ENCODE data around the gene BARX2.
"Not testable (repeated sequence)": the region's sequence is repeated elsewhere in the genome, so short reads cannot be mapped to it uniquely, and the experiment has no call there.

The BARX2 gene, protein sequence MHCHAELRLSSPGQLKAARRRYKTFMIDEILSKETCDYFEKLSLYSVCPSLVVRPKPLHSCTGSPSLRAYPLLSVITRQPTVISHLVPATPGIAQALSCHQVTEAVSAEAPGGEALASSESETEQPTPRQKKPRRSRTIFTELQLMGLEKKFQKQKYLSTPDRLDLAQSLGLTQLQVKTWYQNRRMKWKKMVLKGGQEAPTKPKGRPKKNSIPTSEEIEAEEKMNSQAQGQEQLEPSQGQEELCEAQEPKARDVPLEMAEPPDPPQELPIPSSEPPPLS

GRCh38 chr11:129375751-129376657 lies at the start of gene BARX2:
BARX2 (plus strand) TSS chr11:129375848; CDS start chr11:129376036, 188 bp downstream.
- peaks cover 78% of the 10 kb centered on the region for H3K27me3 Mint-ChIP-seq
- no peak within 1 kb of the TSS for H3K27ac Mint-ChIP-seq (ENCODE audit: low read depth)
- H3K36me3 Mint-ChIP-seq (ENCODE audit: insufficient read depth): no peaks in the 10 kb centered on the region
- DNase-seq (ENCODE audit: low spot score in 2 of 2): no peak
- peaks cover 13% of the 10 kb centered on the region for H3K4me1 Mint-ChIP-seq
- ATAC-seq (replicated peaks; ENCODE audit: extremely low read depth, poor library complexity, severe bottlenecking): no peak
- no peaks in the 10 kb centered on the region for H3K9me3 Mint-ChIP-seq
- peak within 1 kb of the TSS; percentile 23 for H3K4me3 Mint-ChIP-seq

GRCh38 chr11:129326921-129327320 lies 48.7 kb upstream of the BARX2 start:
- Mint-ChIP-seq H3K4me3 (no peak overlapping the region), H3K4me1 (no peaks in the 10 kb centered on the region), H3K36me3 (ENCODE audit: insufficient read depth) (no peaks in the 10 kb centered on the region), H3K27me3 (peaks cover 19% of the 10 kb centered on the region), H3K9me3 (no peaks in the 10 kb centered on the region), H3K27ac (ENCODE audit: low read depth) (no peak overlapping the region)
- DNase-seq (ENCODE audit: low spot score in 2 of 2): no peak
- ATAC-seq (replicated peaks; ENCODE audit: extremely low read depth, poor library complexity, severe bottlenecking): no peak

- DNase-seq (ENCODE audit: low spot score in 2 of 2); H3K4me3 Mint-ChIP-seq; H3K9me3 Mint-ChIP-seq; H3K27ac Mint-ChIP-seq (ENCODE audit: low read depth); H3K4me1 Mint-ChIP-seq; ATAC-seq (replicated peaks; ENCODE audit: extremely low read depth, poor library complexity, severe bottlenecking); H3K36me3 Mint-ChIP-seq (ENCODE audit: insufficient read depth): not testable (repeated sequence)
- H3K27me3 Mint-ChIP-seq: peaks cover 11% of the 10 kb centered on the region
Measured at GRCh38 chr11:129327708-129328107, 47.9 kb upstream of the BARX2 start.

DNA sequence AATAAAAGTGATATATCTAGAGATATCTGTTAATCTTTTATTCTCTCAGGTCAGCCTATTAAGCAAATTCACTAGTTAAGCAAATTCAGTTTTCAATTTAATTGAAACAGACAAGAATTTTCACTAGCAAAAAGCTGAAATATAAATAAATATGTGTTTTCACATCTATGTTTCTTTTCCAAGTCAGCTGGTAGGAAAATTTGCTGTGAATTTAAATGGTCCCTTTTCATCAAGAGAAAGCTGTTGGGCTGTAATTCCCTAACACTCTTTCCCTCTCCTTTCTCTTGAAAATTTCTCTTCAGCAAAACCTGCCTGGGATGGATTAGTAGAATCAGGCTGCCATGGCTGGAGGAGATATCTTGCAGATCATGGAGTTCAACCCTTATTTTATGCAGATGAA lies 46.9 kb upstream of the BARX2 start:
- no peak overlapping the region for H3K27ac Mint-ChIP-seq (ENCODE audit: low read depth)
- no peak overlapping the region for H3K4me3 Mint-ChIP-seq
- H3K27me3 Mint-ChIP-seq: peaks cover under 1% of the 10 kb centered on the region
- DNase-seq (ENCODE audit: low spot score in 2 of 2) (no peak), ATAC-seq (replicated peaks; ENCODE audit: extremely low read depth, poor library complexity, severe bottlenecking) (no peak)
- H3K9me3 Mint-ChIP-seq: no peaks in the 10 kb centered on the region
- no peaks in the 10 kb centered on the region for H3K36me3 Mint-ChIP-seq (ENCODE audit: insufficient read depth)
- no peaks in the 10 kb centered on the region for H3K4me1 Mint-ChIP-seq

DNA sequence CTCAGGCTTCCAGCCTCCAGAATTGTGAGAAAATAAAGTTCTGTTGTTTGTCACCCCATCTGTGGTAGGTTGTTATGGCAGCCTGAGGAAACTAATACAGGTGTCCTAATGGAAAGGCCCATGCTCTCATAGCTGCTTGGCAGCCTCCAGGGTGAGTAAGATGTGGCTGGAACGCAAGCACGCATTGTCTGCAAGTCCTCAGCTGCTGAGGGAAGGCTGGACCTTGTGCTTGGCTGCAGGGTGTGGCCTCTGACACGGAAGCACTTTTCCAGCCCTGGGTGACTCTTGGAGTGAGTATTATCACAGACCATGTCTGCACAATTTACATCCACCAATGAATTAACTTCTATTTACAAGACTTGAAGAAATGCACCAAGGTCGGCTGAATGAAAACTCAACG lies 44.4 kb upstream of the BARX2 start:
- ATAC-seq (replicated peaks; ENCODE audit: extremely low read depth, poor library complexity, severe bottlenecking): no peak
- no peak overlapping the region for H3K4me3 Mint-ChIP-seq
- no peaks in the 10 kb centered on the region for H3K36me3 Mint-ChIP-seq (ENCODE audit: insufficient read depth)
- no peaks in the 10 kb centered on the region for H3K4me1 Mint-ChIP-seq
- H3K27me3 Mint-ChIP-seq: no peaks in the 10 kb centered on the region
- DNase-seq (ENCODE audit: low spot score in 2 of 2): no peak
- no peak overlapping the region for H3K27ac Mint-ChIP-seq (ENCODE audit: low read depth)
- H3K9me3 Mint-ChIP-seq: no peaks in the 10 kb centered on the region

- H3K36me3 Mint-ChIP-seq (ENCODE audit: insufficient read depth): no peaks in the 10 kb centered on the region
- DNase-seq (ENCODE audit: low spot score in 2 of 2): peak in 1 of 2 donors; percentile 21
- no peak for ATAC-seq (replicated peaks; ENCODE audit: extremely low read depth, poor library complexity, severe bottlenecking)
Measured at GRCh38 chr11:129331871-129332274, 43.8 kb upstream of the BARX2 start.

GRCh38 chr11:129333873-129334272 lies 41.8 kb upstream of the BARX2 start:
- DNase-seq (ENCODE audit: low spot score in 2 of 2) (no peak), ATAC-seq (replicated peaks; ENCODE audit: extremely low read depth, poor library complexity, severe bottlenecking) (no peak)
- Mint-ChIP-seq H3K4me3 (no peak overlapping the region), H3K27me3 (no peaks in the 10 kb centered on the region), H3K4me1 (no peaks in the 10 kb centered on the region), H3K9me3 (no peaks in the 10 kb centered on the region), H3K27ac (ENCODE audit: low read depth) (no peak overlapping the region), H3K36me3 (ENCODE audit: insufficient read depth) (no peaks in the 10 kb centered on the region)

More at GRCh38 chr11:129331871-129332274, 43.8 kb upstream of the BARX2 start:
- Mint-ChIP-seq H3K27me3 (no peaks in the 10 kb centered on the region), H3K27ac (ENCODE audit: low read depth) (no peak overlapping the region), H3K4me3 (no peak overlapping the region), H3K4me1 (no peaks in the 10 kb centered on the region), H3K9me3 (no peaks in the 10 kb centered on the region)

DNA sequence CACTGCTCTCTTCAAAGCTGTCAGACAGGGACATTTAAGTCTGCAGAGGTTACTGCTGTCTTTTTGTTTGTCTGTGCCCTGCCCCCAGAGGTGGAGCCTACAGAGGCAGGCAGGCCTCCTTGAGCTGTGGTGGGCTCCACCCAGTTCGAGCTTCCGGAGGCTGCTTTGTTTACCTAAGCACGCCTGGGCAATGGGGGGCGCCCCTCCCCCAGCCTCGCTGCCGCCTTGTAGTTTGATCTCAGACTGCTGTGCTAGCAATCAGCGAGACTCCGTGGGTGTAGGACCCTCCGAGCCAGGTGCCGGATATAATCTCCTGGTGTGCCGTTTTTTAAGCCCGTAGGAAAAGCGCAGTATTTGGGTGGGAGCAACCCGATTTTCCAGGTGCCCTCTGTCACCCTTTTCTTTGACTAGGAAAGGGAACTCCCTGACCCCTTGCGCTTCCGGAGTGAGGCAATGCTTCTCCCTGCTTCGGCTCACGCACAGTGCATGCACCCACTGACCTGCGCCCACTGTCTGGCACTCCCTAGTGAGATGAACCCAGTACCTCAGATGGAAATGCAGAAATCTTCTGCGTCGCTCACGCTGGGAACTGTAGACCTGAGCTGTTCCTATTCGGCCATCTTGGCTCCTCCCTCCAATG lies 31.2 kb upstream of the BARX2 start:
- H3K36me3 Mint-ChIP-seq (ENCODE audit: insufficient read depth); H3K4me3 Mint-ChIP-seq; H3K4me1 Mint-ChIP-seq; H3K9me3 Mint-ChIP-seq; H3K27ac Mint-ChIP-seq (ENCODE audit: low read depth); H3K27me3 Mint-ChIP-seq; DNase-seq (ENCODE audit: low spot score in 2 of 2); ATAC-seq (replicated peaks; ENCODE audit: extremely low read depth, poor library complexity, severe bottlenecking): not testable (repeated sequence)

GRCh38 chr11:129346916-129347315 lies 28.7 kb upstream of the BARX2 start:
- peaks cover 4% of the 10 kb centered on the region for H3K27me3 Mint-ChIP-seq
- ATAC-seq (replicated peaks; ENCODE audit: extremely low read depth, poor library complexity, severe bottlenecking) (no peak), DNase-seq (ENCODE audit: low spot score in 2 of 2) (no peak)
- H3K27ac Mint-ChIP-seq (ENCODE audit: low read depth): no peak overlapping the region
- H3K4me3 Mint-ChIP-seq: no peak overlapping the region
- no peaks in the 10 kb centered on the region for H3K4me1 Mint-ChIP-seq
- H3K36me3 Mint-ChIP-seq (ENCODE audit: insufficient read depth): no peaks in the 10 kb centered on the region
- no peaks in the 10 kb centered on the region for H3K9me3 Mint-ChIP-seq

- DNase-seq (ENCODE audit: low spot score in 2 of 2): no peak
- peaks cover 10% of the 10 kb centered on the region for H3K27me3 Mint-ChIP-seq
- ATAC-seq (replicated peaks; ENCODE audit: extremely low read depth, poor library complexity, severe bottlenecking): no peak
- H3K36me3 Mint-ChIP-seq (ENCODE audit: insufficient read depth): no peaks in the 10 kb centered on the region
- no peaks in the 10 kb centered on the region for H3K4me1 Mint-ChIP-seq
- no peak overlapping the region for H3K27ac Mint-ChIP-seq (ENCODE audit: low read depth)
- H3K9me3 Mint-ChIP-seq: no peaks in the 10 kb centered on the region
- H3K4me3 Mint-ChIP-seq: no peak overlapping the region
Measured at GRCh38 chr11:129348813-129349212, 26.8 kb upstream of the BARX2 start.

- Mint-ChIP-seq H3K4me3 (no peak overlapping the region), H3K36me3 (ENCODE audit: insufficient read depth) (peaks cover 1% of the 10 kb centered on the region), H3K9me3 (no peaks in the 10 kb centered on the region), H3K27me3 (peaks cover 10% of the 10 kb centered on the region), H3K4me1 (no peaks in the 10 kb centered on the region), H3K27ac (ENCODE audit: low read depth) (no peak overlapping the region)
- DNase-seq (ENCODE audit: low spot score in 2 of 2): no peak
- ATAC-seq (replicated peaks; ENCODE audit: extremely low read depth, poor library complexity, severe bottlenecking): no peak
Measured at GRCh38 chr11:129352676-129353075, 23.0 kb upstream of the BARX2 start.

DNA sequence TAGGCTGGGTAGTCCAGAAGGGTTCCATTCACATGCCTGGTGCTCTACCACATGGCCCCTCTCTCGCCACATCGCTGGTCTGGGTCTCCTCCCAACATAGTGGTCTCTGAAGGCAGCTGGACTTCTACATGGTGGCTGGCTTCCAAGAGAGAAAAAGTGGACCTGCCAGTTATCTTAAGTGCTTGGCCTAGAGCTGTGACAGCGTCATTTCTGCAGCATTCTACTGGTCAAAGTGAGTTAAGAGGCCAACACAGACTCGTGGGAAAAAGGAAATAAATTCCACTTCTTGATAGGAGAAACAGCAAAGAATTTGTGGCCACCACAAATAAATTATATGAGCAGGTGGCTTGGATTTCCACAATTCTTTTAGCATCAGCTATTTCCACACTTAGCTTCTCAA lies 21.0 kb upstream of the BARX2 start:
- H3K36me3 Mint-ChIP-seq (ENCODE audit: insufficient read depth): peaks cover 1% of the 10 kb centered on the region

More for the DNA sequence above, 21.0 kb upstream of the BARX2 start:
- H3K27ac Mint-ChIP-seq (ENCODE audit: low read depth): no peak overlapping the region
- ATAC-seq (replicated peaks; ENCODE audit: extremely low read depth, poor library complexity, severe bottlenecking) (no peak), DNase-seq (ENCODE audit: low spot score in 2 of 2) (no peak)
- peaks cover 11% of the 10 kb centered on the region for H3K27me3 Mint-ChIP-seq
- H3K9me3 Mint-ChIP-seq: no peaks in the 10 kb centered on the region
- no peaks in the 10 kb centered on the region for H3K4me1 Mint-ChIP-seq
- H3K4me3 Mint-ChIP-seq: no peak overlapping the region
